HG02588 (cell line): ENCODE measurements around the gene SSR3.
A peak's percentile ranks its signal among the peaks of the same experiment; 100 is the strongest.
"Not testable (repeated sequence)": the region's sequence is repeated elsewhere in the genome, so short reads cannot be mapped to it uniquely, and the experiment has no call there.

Experiments
- ATAC-seq: cut with Tn5 transposase; IDR thresholded peaks from one replicate; pipeline ENCODE4 v1.9.1; 2021; ENCODE audit warnings: mild to moderate bottlenecking, moderate library complexity; ENCODE audit not compliant: unreplicated experiment

Gene SSR3

GRCh38 chr3:156554842-156555687 is at the start of gene SSR3:
TSS of gene SSR3 (minus strand) at chr3:156555117. CDS start at chr3:156555089, 28 bp downstream.
- peak; percentile 99 for ATAC-seq

GRCh38 chr3:156604064-156604641 is 49.2 kb upstream of the SSR3 start:
- ATAC-seq = no peak

GRCh38 chr3:156603379-156604017 is 48.6 kb upstream of the SSR3 start:
- ATAC-seq = no peak

GRCh38 chr3:156602424-156602823 is 47.5 kb upstream of the SSR3 start:
- peak; percentile 49 for ATAC-seq

DNA sequence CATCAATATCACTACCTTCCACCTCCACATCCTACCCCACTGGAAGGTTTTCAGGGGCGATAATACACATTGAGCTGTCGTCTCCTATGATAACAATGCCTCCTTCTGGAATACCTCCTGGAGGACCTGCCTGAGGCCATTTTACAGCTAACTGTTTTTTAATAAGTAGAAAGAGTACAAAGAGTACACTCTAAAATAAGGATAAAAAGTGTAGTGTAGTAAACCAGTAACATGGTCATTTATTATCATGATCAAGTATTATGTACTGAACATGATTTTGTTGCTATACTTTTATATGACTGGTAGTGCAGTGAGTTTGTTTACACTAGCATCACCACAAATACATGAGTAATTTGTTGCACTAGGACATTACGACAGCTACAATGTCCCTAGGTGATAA is 46.6 kb upstream of the SSR3 start:
- ATAC-seq = no peak

- ATAC-seq = no peak
These were observed 45.9 kb upstream of the SSR3 start for GRCh38 chr3:156600834-156601233.

- ATAC-seq = no peak
These were observed 44.4 kb upstream of the SSR3 start for GRCh38 chr3:156599089-156599874.

DNA sequence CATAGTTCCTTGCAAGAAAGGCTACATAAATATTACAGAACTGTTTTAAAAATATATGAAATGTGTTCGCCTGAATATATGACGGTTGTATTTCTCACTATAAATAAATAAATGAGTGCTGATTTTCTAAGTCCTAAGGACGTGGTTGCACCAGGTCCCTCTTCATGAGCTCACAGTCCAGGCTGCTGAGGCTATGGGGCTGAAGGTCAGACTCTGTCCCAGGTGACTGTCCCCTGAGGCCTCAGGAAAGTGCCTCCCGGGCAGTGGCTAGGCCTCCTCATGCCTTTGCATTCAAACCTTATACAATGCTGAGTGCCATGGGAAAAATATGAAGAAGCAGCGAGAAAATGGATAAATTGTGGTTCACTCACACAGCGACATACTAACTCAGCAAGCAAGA is 43.5 kb upstream of the SSR3 start:
- no peak for ATAC-seq

- no peak for ATAC-seq
These were observed 39.3 kb upstream of the SSR3 start for GRCh38 chr3:156594219-156594683.

DNA sequence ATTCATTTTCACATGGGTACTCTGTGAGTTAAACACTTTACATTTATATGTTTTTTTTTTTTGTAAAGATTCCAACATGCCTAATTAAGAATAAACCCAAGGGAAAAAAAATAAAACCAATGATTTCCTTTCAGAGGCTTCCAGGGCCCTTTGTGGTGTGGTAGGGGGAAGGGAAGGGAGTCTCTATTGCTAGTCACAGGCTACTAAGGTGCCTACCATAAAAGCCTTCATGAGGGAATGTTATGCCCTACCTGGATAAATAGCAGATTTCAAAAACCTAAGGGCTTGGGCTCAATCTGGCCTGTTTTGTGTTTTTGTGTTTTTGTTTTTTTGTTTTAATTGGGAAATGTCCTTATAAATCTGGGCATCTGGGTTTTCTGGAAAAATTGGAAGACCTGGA is 38.9 kb upstream of the SSR3 start:
- no peak for ATAC-seq

DNA sequence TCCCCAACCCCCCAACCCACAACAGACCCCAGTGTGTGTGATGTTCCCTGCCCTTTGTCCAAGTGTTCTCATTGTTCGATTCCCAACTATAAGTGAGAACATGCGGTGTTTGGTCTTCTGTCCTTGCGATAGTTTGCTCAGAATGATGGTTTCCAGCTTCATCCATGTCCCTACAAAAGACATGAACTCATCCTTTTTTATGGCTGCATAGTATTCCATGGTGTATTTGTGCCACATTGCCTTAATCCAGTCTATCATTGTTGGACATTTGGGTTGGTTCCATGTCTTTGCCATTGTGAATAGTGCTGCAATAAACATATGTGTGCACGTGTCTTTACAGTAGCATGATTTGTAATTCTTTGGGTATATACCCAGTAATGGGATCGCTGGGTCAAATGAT is 34.9 kb upstream of the SSR3 start:
- not testable (repeated sequence) for ATAC-seq

DNA sequence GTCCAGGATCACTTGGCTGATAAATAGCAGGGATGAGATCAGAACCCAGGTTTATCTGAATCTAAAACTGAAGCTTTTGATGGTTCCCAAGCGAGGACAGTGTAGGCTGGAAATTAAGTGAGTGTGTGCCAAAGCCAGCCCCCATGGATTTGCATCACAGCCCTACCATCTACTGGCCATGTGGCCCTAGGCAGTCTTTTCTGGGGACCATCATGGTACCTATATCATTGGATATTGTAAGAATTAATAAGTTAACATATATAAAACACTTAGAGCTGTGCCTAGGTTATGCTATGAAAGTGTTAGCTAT is 32.8 kb upstream of the SSR3 start:
- no peak for ATAC-seq

DNA sequence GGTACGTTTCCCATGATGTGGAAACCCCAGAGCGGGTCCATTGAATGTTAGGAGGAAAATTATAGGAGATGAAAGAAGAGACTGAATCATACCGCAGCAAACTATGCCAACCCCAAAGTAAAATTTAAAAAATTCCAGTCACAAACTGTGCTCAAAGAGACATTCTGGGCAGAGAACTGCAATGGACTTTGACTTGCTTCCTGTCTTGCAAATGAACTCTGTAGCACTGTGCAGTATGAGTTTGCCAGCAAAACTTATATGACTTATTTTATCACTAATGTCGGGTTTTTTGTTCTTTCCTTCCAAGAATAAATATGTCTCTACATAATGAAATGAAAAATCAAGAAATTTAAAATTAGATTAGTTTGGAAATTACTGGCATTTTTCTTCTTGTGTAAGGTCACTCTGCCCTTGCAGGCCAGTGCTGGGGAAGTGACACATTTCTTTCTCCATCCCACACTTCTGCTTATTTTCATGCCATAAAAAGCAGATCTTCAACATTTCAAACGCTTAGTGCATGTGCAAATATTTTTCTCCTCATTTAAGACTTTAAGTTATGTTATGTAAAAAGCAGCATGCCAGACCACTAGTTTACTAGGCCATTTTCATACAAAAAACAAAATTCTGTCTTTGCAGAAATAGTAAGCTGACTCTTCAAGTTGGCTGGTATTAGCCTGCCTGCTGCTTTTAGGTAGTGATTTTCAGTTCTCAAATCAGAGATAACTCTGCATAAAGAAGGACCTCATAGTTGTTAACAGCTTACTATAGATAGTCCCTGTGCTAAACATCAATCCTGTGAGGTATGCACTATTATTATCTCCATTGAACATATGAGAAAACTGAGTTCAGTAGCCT is 32.2 kb upstream of the SSR3 start:
- ATAC-seq = no peak

DNA sequence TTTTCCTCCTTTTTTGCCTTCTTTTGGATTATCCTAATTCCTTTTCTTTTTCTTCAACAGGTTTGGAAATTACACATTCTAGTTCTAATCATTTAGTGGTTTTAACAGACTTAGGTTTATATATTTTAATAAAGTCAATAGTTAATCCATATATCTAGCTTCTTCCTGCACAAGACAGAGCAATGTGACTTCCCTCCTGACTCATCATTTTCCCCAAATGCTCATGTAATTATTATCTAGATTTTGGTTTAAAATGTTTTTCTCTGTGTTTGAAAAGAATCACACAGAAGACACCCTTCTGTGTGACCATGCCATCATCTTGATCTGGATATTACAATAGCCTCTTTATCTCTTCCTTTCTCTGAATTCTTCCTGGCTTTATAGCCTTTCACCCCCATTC is 28.6 kb upstream of the SSR3 start:
- no peak for ATAC-seq

- no peak for ATAC-seq
These were observed 27.7 kb upstream of the SSR3 start for GRCh38 chr3:156582532-156583183.

GRCh38 chr3:156581954-156582353 is 27.0 kb upstream of the SSR3 start:
- no peak for ATAC-seq

DNA sequence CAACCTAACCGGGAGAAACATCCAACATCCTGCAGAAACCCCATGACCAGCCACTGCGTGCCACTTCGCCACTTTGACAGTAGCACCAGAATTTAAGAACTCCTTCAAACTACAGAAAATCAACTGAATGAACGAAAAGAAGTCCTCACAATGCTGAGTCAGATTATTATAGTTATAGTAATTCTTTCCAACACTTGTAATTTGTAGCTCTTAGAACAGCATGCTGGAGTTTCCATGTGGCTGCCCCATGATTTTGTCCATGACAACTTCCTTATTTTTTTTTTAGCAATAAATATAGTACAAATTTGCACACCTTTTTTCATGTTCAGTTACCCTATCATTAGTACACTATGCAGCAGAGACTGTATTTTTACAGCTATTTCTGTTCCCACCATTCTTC is 26.1 kb upstream of the SSR3 start:
- ATAC-seq = no peak

GRCh38 chr3:156579427-156579851 is 24.5 kb upstream of the SSR3 start:
- ATAC-seq = no peak

DNA sequence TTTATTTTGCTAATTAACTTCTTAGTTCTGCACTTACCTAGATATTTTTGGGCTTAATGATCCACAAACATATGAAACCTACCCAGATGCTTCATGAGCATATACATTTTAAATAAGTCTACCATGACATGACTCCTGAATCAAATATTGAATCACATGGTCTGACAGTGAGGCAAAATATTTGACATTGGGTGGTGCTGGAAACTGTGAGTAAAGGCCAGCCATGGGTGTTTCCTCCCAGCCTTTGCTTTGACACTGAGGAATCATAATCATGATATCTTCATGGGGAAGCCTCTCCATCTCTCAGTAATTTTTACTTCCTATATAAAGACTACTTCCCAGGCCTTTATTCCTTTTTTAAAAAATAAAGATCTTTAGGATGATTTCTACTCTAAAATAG is 22.8 kb upstream of the SSR3 start:
- ATAC-seq = no peak
